Stimulated activated CD4-positive, alpha-beta T cell treated with anti-CD3 and anti-CD28 coated beads, Interleukin-12 subunit alpha, Interleukin-12 subunit beta, amount 100 ng/mL, for 48 hours (primary cell): ENCODE measurements around the gene RMRP.

Experiments
- DNase-seq, 3 donors: peaks; one replicate each; pipeline ENCODE4 v3.0.0-alpha.2; 2020; ENCODE audit warnings: low read depth in 2 of 3, low spot score in 1 of 3

The RMRP gene

GRCh38 chr9:35687306-35687705 lies 29.5 kb upstream of the RMRP start:
- DNase-seq: no peak

- DNase-seq: no peak
Observed at GRCh38 chr9:35686222-35687203, 28.7 kb upstream of the RMRP start.

GRCh38 chr9:35685506-35685905 lies 27.7 kb upstream of the RMRP start:
- no peak for DNase-seq

GRCh38 chr9:35684921-35685320 lies 27.1 kb upstream of the RMRP start:
- DNase-seq: no peak

- no peak for DNase-seq
Observed at GRCh38 chr9:35683323-35683722, 25.5 kb upstream of the RMRP start.

GRCh38 chr9:35682520-35683315 lies 24.9 kb upstream of the RMRP start:
- no peak for DNase-seq

GRCh38 chr9:35682051-35682450 lies 24.2 kb upstream of the RMRP start:
- no peak for DNase-seq

- no peak for DNase-seq
Observed at GRCh38 chr9:35681341-35682002, 23.7 kb upstream of the RMRP start.

- no peak for DNase-seq
Observed at GRCh38 chr9:35680331-35681105, 22.7 kb upstream of the RMRP start.

- DNase-seq: no peak
Observed at GRCh38 chr9:35679766-35680330, 22.0 kb upstream of the RMRP start.

- DNase-seq: no peak
Observed at GRCh38 chr9:35679091-35679490, 21.3 kb upstream of the RMRP start.

- DNase-seq: no peak
Observed at GRCh38 chr9:35675732-35676392, 18.0 kb upstream of the RMRP start.

- DNase-seq: no peak
Observed at GRCh38 chr9:35675204-35675603, 17.4 kb upstream of the RMRP start.

DNA sequence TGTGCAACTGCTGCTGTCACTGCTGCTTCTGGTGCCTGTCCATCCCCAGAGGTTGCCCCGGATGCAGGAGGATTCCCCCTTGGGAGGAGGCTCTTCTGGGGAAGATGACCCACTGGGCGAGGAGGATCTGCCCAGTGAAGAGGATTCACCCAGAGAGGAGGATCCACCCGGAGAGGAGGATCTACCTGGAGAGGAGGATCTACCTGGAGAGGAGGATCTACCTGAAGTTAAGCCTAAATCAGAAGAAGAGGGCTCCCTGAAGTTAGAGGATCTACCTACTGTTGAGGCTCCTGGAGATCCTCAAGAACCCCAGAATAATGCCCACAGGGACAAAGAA lies 16.2 kb upstream of the RMRP start:
- DNase-seq: no peak

GRCh38 chr9:35673132-35674024 lies 15.6 kb upstream of the RMRP start, which contains the start of gene CA9:
CA9 (plus strand) TSS chr9:35673928; CDS start chr9:35673960, 32 bp downstream.
- DNase-seq: no peak

DNA sequence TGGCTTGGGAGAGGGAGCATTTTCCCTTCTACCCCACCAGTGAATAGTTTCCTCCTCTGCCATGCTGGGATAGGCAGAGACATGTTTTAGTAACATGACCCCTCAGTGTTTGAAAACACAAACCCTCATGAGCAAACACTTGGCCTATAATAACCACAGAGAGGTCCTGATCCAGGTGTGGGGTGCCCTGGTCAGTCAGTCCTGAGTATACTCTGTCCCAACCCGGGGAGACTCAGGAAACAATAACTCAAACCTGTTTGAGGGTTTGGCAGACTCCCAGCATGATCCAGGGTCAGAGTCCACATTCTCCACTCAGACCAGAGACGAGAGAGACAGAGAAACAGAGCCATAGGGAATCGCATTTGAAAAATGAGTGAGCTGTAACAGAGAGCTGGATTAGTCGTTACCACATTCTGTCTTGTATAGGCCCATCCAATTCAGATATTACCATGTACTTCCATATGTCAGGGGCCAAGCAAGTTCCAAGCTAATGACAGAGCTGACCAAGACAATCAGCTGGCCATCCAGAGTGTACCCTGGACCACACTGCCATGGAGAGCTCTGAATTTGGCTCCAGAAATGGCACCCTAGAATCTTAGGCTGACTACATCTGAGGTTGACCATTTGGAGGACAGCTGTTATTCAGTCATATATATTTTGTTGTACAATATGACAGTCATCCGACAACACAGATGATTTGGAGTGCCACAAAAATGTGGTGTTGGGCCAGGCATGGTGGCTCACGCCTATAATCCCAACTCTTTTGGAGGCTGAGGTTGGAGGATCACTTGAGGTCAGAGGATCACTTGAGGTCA lies 11.7 kb upstream of the RMRP start:
- no peak for DNase-seq

DNA sequence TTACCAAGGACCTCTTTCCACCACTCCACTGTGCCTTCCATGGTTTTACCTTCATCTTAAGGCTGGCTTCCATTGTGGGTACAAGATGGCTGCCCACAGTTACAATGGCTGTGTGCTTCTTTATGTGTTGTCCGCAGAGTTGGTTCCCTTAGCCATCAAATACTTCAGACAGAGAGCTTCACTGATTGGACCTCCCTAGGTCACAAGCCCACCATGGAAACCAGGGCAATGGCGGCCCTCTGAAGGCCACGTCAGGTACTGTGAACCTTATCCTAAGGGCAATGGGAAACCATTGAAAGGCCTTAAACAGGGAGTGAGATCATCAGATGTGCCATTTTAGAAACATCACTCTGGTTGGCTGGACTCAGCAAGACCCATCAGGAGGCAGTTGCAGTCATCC lies 10.1 kb upstream of the RMRP start:
- DNase-seq: no peak

DNA sequence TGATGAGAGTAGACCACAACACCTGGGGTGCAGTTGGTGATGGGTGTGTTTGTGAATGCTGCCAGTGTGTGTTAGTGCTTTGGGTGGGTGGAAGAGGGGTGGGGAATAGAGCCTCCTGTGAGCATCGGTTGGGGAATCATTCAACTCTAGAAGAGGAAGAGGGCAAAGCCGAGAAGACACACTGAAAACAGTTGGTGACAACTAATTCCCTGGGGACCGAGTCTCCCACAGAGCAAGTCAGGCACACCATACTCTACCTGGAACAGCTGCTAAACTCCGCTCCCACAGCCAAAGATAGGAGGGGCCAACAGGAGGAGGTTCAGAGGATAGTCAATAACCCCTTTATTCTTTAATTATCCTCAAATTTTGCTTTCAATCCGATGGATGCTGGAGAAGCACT lies 8.7 kb upstream of the RMRP start:
- DNase-seq: no peak
